ENCODE results near the gene TSN.

- TF ChIP-seq GATA2 (IDR thresholded peaks at IDR 0.05; ENCODE audit: low read depth, low read length) = no peak
- no peak for TF ChIP-seq GATA3 (IDR thresholded peaks at IDR 0.05; ENCODE audit: low read depth, low read length)
Observed at GRCh38 chr2:121740973-121741372, 14.5 kb upstream of the TSN start.
